H9 (cell line): ENCODE data around the gene GPR82. TPM values are rescaled to one million over a fixed set of nuclear protein-coding genes. Genes with fewer than 3 reads are reported as not detected.

ENCODE experiments used
- DNase-seq: peaks from one replicate; pipeline ENCODE4 v3.0.0-alpha.2; 2017
- H2AFZ ChIP-seq: one replicate; pipeline ENCODE4 v1.6.1; 2013; ENCODE audit warnings: mild to moderate bottlenecking, low read length, control low read depth, moderate library complexity
- H2AK5ac ChIP-seq: 2 replicates; pipeline ENCODE4 v1.6.1; 2013; ENCODE audit warnings: low read length, control low read depth, mixed read lengths; ENCODE audit not compliant: insufficient read length
- H2BK120ac ChIP-seq: one replicate; pipeline ENCODE4 v1.6.1; 2013; ENCODE audit warnings: low read depth, mild to moderate bottlenecking, low read length, control low read depth, inconsistent platforms; ENCODE audit not compliant: poor library complexity, severe bottlenecking
- H2BK12ac ChIP-seq: 2 replicates; pipeline ENCODE4 v1.6.1; 2013; ENCODE audit warnings: low read length, control low read depth, mixed read lengths, low read depth; ENCODE audit not compliant: insufficient read length
- H2BK15ac ChIP-seq: 2 replicates; pipeline ENCODE4 v1.6.1; 2013; ENCODE audit warnings: low read depth, low read length, control low read depth
- H2BK20ac ChIP-seq: one replicate; pipeline ENCODE4 v1.6.1; 2013; ENCODE audit warnings: low read depth, mild to moderate bottlenecking, low read length, control low read depth, inconsistent platforms; ENCODE audit not compliant: poor library complexity, severe bottlenecking
- H2BK5ac ChIP-seq: 2 replicates; pipeline ENCODE4 v1.6.1; 2013; ENCODE audit warnings: low read length, control low read depth, mixed read lengths; ENCODE audit not compliant: insufficient read length
- H3K14ac ChIP-seq: 2 replicates; pipeline ENCODE4 v1.6.1; 2013; ENCODE audit warnings: low read length, control low read depth; ENCODE audit not compliant: insufficient read depth
- H3K18ac ChIP-seq: 2 replicates; pipeline ENCODE4 v1.6.1; 2013; ENCODE audit warnings: low read depth, mild to moderate bottlenecking, mixed read lengths, low read length, control low read depth; ENCODE audit not compliant: insufficient read length
- H3K23ac ChIP-seq: 2 replicates; pipeline ENCODE4 v1.6.1; 2013; ENCODE audit warnings: low read length, control low read depth, mixed read lengths, low read depth; ENCODE audit not compliant: insufficient read length
- H3K23me2 ChIP-seq: 2 replicates; pipeline ENCODE4 v1.6.1; 2013; ENCODE audit warnings: low read depth, mild to moderate bottlenecking, mixed read lengths, low read length, control low read depth; ENCODE audit not compliant: insufficient read length, poor library complexity, severe bottlenecking
- H3K27ac ChIP-seq: 2 replicates; pipeline ENCODE4 v1.5.1; 2013; ENCODE audit warnings: low read length, control low read depth, mixed read lengths, low read depth; ENCODE audit not compliant: insufficient read length
- H3K27me3 ChIP-seq: 2 replicates; pipeline ENCODE4 v1.6.1; 2013; ENCODE audit warnings: low read length, control low read depth, inconsistent platforms; ENCODE audit not compliant: insufficient read depth
- H3K4ac ChIP-seq: 2 replicates; pipeline ENCODE4 v1.6.1; 2013; ENCODE audit warnings: low read depth, mild to moderate bottlenecking, control low read depth, inconsistent platforms, low read length, moderate library complexity
- H3K4me1 ChIP-seq: 2 replicates; pipeline ENCODE4 v1.6.1; 2013; ENCODE audit warnings: low read length, control low read depth, inconsistent platforms; ENCODE audit not compliant: insufficient read depth
- H3K4me2 ChIP-seq: 2 replicates; pipeline ENCODE4 v1.6.1; 2013; ENCODE audit warnings: low read length, control low read depth, mixed read lengths; ENCODE audit not compliant: insufficient read length, insufficient read depth
- H3K56ac ChIP-seq: 2 replicates; pipeline ENCODE4 v1.6.1; 2013; ENCODE audit warnings: low read depth, mild to moderate bottlenecking, mixed read lengths, low read length, control low read depth; ENCODE audit not compliant: insufficient read length
- H3K79me1 ChIP-seq: 2 replicates; pipeline ENCODE4 v1.6.1; 2013; ENCODE audit warnings: low read depth, mild to moderate bottlenecking, moderate library complexity, low read length, control low read depth, inconsistent platforms; ENCODE audit not compliant: insufficient read depth, poor library complexity, severe bottlenecking
- H3K79me2 ChIP-seq: 2 replicates; pipeline ENCODE4 v1.6.1; 2013; ENCODE audit warnings: low read length, control low read depth, inconsistent platforms; ENCODE audit not compliant: insufficient read depth
- H3K9ac ChIP-seq: 2 replicates; pipeline ENCODE4 v1.6.1; 2013; ENCODE audit warnings: low read length, control low read depth, mixed read lengths; ENCODE audit not compliant: insufficient read length; ENCODE audit errors: extremely low read depth
- H3K9me3 ChIP-seq: one replicate; pipeline ENCODE4 v1.6.1; 2013; ENCODE audit warnings: low read depth, low read length, inconsistent platforms; ENCODE audit not compliant: control insufficient read depth
- H3T11ph ChIP-seq: one replicate; pipeline ENCODE4 v1.6.1; 2013; ENCODE audit warnings: mild to moderate bottlenecking, low read length, control low read depth, inconsistent platforms
- H4K20me1 ChIP-seq: one replicate; pipeline ENCODE4 v1.6.1; 2013; ENCODE audit not compliant: control insufficient read depth, insufficient read length, insufficient read depth
- H4K5ac ChIP-seq: 2 replicates; pipeline ENCODE4 v1.6.1; 2013; ENCODE audit warnings: low read depth, mild to moderate bottlenecking, mixed read lengths, low read length, control low read depth; ENCODE audit not compliant: insufficient read length
- H4K8ac ChIP-seq: replicated peaks from 2 replicates; pipeline ENCODE4 v1.6.1; 2013; ENCODE audit warnings: low read length, control low read depth, mixed read lengths, low read depth; ENCODE audit not compliant: insufficient read length
- H4K91ac ChIP-seq: 2 replicates; pipeline ENCODE4 v1.6.1; 2013; ENCODE audit warnings: low read depth, mild to moderate bottlenecking, moderate library complexity, mixed read lengths, low read length, control low read depth; ENCODE audit not compliant: insufficient read length
- H3K27ac Mint-ChIP-seq, 3 experiments: 2 replicates in 2 of 3; 3 replicates in 1 of 3; pipeline ENCODE4 v1.8.0; 2020 to 2021; ENCODE audit warnings: mixed read lengths in 3 of 3, mild to moderate bottlenecking in 1 of 3, moderate library complexity in 1 of 3
- H3K27me3 Mint-ChIP-seq: 2 replicates; pipeline ENCODE4 v1.8.0; 2021; ENCODE audit warnings: low read depth, mild to moderate bottlenecking, moderate library complexity, mixed read lengths
- H3K36me3 Mint-ChIP-seq, 3 experiments: 2 replicates in 2 of 3; 3 replicates in 1 of 3; pipeline ENCODE4 v1.8.0; 2020 to 2021; ENCODE audit warnings: low read depth in 3 of 3, mixed read lengths in 3 of 3; ENCODE audit not compliant: insufficient read depth in 1 of 3
- H3K4me1 Mint-ChIP-seq, 2 experiments: 2 replicates each; pipeline ENCODE4 v1.8.0; 2020; ENCODE audit warnings: mixed read lengths in 2 of 2
- H3K4me3 Mint-ChIP-seq, 2 experiments: 2 replicates in 1 of 2; 3 replicates in 1 of 2; pipeline ENCODE4 v1.8.0; 2020 to 2021; ENCODE audit warnings: mild to moderate bottlenecking in 2 of 2, mixed read lengths in 2 of 2, moderate library complexity in 1 of 2
- H3K9me3 Mint-ChIP-seq, 2 experiments: 2 replicates in 1 of 2; 3 replicates in 1 of 2; pipeline ENCODE4 v1.8.0; 2020; ENCODE audit warnings: mild to moderate bottlenecking in 2 of 2, mixed read lengths in 2 of 2, moderate library complexity in 1 of 2
- whole genome bisulfite sequencing: extraction: QIAGEN DNeasy Blood & Tissue Kit; methylation state at CpG from one replicate; pipeline ENCODE4 v1.1.7; 2013; ENCODE audit warnings: missing lambda C conversion rate, low lambda C conversion rate, mixed read lengths; ENCODE audit not compliant: insufficient read length; ENCODE audit errors: extremely low coverage; 5-methylcytosine and 5-hydroxymethylcytosine counted together
- total RNA-seq: library from RNA; stranded (reverse); gene quantifications from 2 replicates; pipeline ENCODE4 v1.2.1, GENCODE V29; 2021
- TF ChIP-seq, protein P1 (sequence below): fragments of 200-600 bp; sonication (generic); conservative IDR thresholded peaks from 3 replicates; pipeline ENCODE4 v1.8.0; 2021; ENCODE audit warnings: antibody characterized with exemption, mild to moderate bottlenecking

Gene GPR82
- total RNA-seq, 1 experiment from 2014 or later, result not detected

DNA sequence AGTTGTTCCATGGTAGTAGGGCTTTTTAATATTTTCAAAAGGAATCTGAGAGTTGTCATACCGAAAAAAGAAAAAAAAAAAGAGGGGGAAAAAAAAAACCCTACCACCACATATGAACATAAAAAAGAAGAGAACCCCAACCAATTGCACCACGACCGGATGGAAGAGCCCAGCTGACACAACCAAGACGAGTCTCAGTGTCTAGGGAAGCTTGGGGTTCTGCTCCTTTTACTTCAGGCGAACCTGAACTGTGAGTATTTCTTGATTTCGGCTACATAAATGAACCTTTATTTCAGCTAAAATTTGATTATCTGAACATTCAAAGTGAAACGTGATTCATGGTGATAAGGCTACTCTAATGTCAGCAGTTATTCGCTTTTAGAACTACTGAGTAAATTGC lies 35.1 kb upstream of the GPR82 start, which contains the start of gene GPR34:
TSS of gene GPR34 (plus strand) at position 139 of the 400 bp plus-strand sequence. CDS start 6,661 bp downstream, outside the sequence.
- H3K79me2 ChIP-seq, result no peaks in the 10 kb centered on the region
- no peaks in the 10 kb centered on the region for H3K79me1 ChIP-seq
- H4K8ac ChIP-seq, result no peak within 1 kb of the TSS
- H2AK5ac ChIP-seq, result no peak within 1 kb of the TSS
- Mint-ChIP-seq H3K27me3 (no peaks in the 10 kb centered on the region), H3K27ac (no peak within 1 kb of the TSS), H3K4me1 (no peaks in the 10 kb centered on the region), H3K4me3 (no peak within 1 kb of the TSS), H3K36me3 (peaks cover 0 to 12% (median 0%) of the 10 kb centered on the region in 3 experiments; a peak in 2 of 7 replicates), H3K9me3 (peaks cover 46 to 51% of the 10 kb centered on the region in 2 experiments)
- no peaks in the 10 kb centered on the region for H4K20me1 ChIP-seq
- no peak within 1 kb of the TSS for H2BK12ac ChIP-seq
- no peak within 1 kb of the TSS for H4K5ac ChIP-seq
- H4K91ac ChIP-seq, result no peak within 1 kb of the TSS
- no peak within 1 kb of the TSS for H3K56ac ChIP-seq
- no peak within 1 kb of the TSS for H2BK15ac ChIP-seq
- H2BK20ac ChIP-seq, result no peak within 1 kb of the TSS
- H2BK120ac ChIP-seq, result no peak within 1 kb of the TSS
- H3K27ac ChIP-seq, result no peak within 1 kb of the TSS
- no peak within 1 kb of the TSS for H3K23ac ChIP-seq
- H3K23me2 ChIP-seq, result no peaks in the 10 kb centered on the region
- H3K9ac ChIP-seq, result no peak within 1 kb of the TSS
- TF ChIP-seq, protein P1, sequence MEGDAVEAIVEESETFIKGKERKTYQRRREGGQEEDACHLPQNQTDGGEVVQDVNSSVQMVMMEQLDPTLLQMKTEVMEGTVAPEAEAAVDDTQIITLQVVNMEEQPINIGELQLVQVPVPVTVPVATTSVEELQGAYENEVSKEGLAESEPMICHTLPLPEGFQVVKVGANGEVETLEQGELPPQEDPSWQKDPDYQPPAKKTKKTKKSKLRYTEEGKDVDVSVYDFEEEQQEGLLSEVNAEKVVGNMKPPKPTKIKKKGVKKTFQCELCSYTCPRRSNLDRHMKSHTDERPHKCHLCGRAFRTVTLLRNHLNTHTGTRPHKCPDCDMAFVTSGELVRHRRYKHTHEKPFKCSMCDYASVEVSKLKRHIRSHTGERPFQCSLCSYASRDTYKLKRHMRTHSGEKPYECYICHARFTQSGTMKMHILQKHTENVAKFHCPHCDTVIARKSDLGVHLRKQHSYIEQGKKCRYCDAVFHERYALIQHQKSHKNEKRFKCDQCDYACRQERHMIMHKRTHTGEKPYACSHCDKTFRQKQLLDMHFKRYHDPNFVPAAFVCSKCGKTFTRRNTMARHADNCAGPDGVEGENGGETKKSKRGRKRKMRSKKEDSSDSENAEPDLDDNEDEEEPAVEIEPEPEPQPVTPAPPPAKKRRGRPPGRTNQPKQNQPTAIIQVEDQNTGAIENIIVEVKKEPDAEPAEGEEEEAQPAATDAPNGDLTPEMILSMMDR, result no peak
- no peak for DNase-seq
- H3K9me3 ChIP-seq, result no peaks in the 10 kb centered on the region
- no peaks in the 10 kb centered on the region for H3K27me3 ChIP-seq
- no peak within 1 kb of the TSS for H2BK5ac ChIP-seq
- H3T11ph ChIP-seq, result no peak within 1 kb of the TSS
- no peak within 1 kb of the TSS for H3K4me2 ChIP-seq
- no peak within 1 kb of the TSS for H3K4ac ChIP-seq
- no peak within 1 kb of the TSS for H3K14ac ChIP-seq
- H2AFZ ChIP-seq, result no peak within 1 kb of the TSS
- no peak within 1 kb of the TSS for H3K18ac ChIP-seq
- WGBS, result no CpG with 5 or more reads among the region's 8 CpGs
- H3K4me1 ChIP-seq, result no peaks in the 10 kb centered on the region
